DMS 273 (cell line): ENCODE data around the gene OR2H1.
A peak's percentile ranks its signal among the peaks of the same experiment; 100 is the strongest.
"Not testable (repeated sequence)": the region's sequence is repeated elsewhere in the genome, so short reads cannot be mapped to it uniquely, and the experiment has no call there.

ENCODE experiments used
- DNase-seq: peaks from one replicate; lab custom pipeline; 2025; ENCODE audit not compliant: unreplicated experiment; lab: John Stamatoyannopoulos, UW

Gene OR2H1

DNA sequence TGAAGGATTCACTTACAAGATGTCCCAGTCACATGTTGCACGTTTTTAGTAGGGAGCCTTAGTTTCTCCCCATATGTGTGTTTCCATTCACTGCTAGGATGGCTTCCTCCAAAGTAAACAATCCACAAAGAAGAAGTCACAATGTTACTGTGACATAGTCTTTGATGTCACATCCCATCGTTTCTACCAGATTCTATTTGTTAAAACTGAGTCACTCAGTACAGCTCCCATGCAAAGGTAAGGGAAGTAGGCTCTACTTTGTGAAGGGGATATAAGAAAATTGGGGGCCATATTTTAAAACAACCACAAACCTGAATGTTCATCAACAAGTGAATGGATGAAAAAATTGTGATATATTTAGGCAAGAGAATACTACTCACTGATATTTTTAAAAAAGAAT lies at the start of gene OR2H1, which contains the start of gene OR11A1:
Gene OR2H1 (plus strand): TSS at position 185 of the 400 bp plus-strand sequence. CDS start 4,615 bp downstream, outside the sequence.
Gene OR11A1 (minus strand): TSS at position 101 of the 400 bp plus-strand sequence. CDS start 29,430 bp downstream, outside the sequence.
- no peak for DNase-seq

DNA sequence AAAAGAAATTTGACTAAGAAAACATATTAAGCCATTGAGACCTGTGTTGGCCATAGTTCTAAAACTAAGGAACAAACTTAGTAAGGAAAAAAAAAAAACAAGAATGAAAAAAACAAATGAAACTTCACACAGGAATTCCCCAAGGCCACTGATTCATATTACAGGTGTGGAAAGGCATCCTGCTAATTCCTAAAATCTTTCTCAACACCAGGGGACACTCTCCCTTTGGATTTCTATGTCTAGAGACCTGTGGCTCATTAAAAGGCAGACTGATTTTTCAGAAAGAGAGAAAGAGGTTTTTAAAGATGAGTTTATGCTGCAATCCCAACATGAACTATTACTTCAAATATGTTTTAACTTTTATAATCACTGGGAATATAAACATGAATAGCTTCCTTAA lies 42.4 kb upstream of the OR2H1 start, which contains the start of gene OR12D1:
Gene OR12D1 (plus strand): TSS at position 341 of the 400 bp plus-strand sequence.
- peak; percentile 15 for DNase-seq

DNA sequence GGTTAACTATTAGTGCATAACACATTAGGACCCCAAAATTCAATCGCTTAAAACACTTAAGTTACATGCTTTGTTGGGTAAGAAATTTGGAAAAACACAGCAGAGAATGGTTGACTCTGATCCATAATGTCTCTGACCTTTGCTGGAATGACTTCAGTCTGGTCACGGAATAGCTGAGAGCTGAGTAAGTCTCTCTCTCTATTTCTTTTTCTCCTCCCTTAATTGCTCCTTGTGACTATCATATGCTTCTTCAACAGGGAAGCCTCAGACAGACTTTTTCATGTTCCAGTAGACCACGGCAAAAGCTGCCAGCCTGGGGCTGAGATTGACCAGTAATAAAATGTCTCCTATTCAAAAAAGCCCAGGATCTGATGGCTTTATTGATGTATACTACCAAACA lies 37.4 kb upstream of the OR2H1 start:
- no peak for DNase-seq

DNA sequence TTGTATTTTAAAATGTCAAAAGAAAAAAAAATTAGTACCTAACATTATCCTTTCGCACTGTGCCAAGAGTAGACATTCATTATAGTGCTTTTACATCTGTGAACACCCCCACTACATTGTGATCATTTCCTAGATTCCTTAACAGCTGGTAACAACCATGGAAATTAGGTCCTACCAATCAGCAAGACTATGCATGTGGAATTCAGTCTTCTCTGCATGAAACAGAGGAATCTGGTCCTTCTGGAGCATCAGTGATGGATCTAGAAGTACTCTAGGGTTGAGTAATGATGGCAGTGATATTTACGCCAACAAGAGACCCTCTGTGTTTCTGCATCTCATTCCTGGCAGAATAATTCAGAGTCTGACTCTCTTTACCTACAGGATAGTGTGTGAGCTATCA lies 32.8 kb upstream of the OR2H1 start:
- DNase-seq, result no peak

DNA sequence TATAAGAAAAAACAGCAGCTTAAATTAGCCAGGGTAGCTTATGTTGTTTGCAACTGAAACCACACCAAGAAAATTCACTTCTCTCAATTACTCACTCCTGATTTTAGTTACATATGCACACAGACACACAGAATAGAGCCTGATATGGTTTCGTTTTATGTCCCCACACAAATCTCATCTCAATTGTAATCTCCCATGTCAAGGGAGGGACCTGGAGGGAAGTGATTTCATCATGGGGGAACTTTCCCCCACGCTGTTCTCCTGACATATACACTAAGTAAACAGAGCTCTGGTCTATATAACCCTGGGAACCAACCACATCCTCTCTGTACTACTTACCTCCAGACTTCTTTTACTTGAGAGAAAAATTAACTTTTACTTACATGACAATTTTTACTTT lies 32.4 kb upstream of the OR2H1 start:
- DNase-seq, result no peak

DNA sequence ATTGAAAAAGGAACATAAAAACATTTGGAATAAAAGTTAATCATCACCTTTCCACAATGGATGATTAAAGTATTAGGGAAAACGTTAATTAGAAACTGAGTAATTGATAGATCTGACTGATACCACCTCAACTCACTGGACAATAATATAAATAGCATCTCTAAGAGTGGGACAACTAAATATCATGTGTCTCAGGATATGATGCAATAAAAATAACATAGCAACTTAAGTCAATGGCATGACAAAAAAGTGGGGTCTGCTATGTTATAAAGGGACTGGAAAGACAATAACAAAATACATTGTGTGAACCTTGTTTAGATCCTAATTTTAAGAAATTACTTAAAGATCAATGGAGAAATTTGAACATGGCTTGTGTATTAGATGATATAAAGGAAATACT lies 31.9 kb upstream of the OR2H1 start:
- no peak for DNase-seq

DNA sequence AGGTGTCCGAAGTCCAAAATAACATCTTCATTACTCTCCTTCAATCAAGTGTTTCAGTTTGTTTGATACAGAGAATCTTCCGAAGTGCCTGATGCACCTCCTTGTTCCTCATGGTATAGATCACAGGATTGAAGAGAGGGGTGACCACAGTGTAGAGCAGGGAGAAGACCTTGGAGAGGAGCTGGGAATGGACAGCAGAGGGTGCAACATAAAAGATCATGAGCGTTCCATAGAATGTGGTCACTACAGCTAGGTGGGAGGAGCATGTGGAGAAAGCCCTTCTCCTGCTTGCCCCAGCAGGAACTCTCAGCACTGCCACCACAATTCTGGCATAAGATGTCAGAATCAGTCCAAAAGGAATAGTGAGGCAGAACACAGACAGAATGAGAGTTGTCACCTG lies 30.3 kb upstream of the OR2H1 start:
- DNase-seq, result no peak

DNA sequence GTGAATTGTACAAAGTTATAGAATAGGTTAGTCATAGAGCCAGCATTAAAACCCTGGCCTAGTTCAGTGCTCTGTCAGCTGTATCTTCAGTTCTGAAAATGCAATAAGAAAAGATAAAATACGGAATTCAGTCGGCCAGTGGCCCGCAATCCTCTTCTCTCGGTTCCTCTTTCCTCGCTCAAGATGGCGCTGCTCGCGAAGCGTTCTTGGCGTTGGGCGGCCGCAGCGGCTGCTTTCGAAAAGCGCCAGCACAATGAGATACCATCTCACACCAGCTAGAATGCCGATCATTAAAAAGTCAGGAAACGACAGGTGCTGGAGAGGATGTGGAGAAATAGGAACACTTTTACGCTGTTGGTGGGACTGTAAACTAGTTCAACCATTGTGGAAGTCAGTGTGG lies 20.2 kb upstream of the OR2H1 start:
- DNase-seq, result not testable (repeated sequence)

DNA sequence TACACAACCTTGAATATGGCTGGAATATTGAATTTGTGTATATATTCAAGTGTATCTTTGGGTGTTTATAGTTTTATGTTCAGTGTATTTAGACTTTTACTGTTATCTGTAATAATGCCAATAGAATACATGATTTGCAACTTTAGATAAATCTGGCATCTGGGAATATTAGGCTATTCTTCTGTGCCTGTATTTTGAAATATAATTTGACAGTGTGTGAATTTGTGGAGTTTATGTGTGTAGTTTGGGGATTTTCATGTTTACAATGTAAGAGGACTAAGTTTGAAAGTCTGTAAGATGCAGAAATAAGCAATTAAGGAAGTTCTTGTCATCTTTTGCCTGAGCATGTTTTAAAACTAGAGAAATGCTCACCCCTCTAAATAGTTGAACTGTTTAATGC lies 17.9 kb upstream of the OR2H1 start, which contains the start of gene OR10C1:
Gene OR10C1 (plus strand): TSS at position 301 of the 400 bp plus-strand sequence. CDS start 710 bp downstream, outside the sequence.
- no peak for DNase-seq

DNA sequence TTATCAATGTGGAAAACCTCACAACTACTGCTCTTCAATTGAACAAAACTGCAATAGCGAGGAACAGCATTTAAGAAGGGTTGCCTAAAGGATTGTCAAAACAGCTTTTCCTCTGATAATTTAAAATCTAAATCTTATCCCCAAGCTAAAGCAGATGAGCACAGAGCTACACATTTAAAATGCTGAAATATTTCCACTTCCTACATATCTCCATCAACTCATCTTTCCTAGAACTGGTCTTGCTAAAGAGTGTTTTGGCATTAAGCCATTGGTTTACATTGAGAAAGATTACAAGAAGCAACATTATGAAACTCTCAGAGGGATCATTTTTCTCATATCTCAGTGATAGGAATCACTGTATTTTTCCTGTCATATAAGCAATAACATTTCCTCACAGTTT lies 14.2 kb upstream of the OR2H1 start:
- DNase-seq, result no peak

DNA sequence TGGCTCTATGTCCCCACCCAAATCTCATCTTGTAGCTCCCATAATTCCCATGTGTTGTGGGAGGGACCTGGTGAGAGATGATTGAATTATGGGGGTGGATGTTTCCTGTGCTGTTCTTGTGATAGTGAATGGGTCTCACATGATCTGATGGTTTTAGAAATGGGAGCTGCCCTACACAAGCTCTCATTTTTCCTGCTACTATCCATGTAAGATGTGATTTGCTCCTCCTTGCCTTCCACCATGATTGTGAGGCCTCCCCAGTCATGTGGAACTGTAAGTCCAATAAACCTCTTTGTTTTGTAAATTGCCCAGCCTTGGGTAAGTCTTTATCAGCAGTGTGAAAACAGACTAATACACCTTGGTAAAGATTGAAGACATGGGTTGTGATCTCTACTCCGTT lies 12.9 kb upstream of the OR2H1 start:
- DNase-seq, result not testable (repeated sequence)

DNA sequence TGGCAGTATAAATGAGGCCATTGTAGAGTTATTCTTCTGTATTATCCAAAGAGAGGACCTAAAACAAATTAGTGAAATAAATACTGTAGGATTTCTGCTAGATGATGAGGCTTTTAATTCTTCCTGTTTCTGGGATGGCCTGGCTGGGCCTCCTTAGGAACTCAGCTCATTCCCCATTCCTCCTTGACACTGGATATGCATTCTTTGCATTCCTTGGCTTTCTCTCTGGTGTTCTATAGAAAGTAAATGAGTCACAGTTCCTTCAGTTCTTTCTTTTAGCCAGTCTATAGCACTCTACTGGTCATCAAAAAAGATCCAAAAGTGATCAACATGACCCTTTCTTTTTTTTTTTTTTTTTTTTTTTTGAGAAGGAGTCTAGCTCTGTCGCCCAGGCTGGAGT lies 9.3 kb upstream of the OR2H1 start:
- DNase-seq, result no peak

DNA sequence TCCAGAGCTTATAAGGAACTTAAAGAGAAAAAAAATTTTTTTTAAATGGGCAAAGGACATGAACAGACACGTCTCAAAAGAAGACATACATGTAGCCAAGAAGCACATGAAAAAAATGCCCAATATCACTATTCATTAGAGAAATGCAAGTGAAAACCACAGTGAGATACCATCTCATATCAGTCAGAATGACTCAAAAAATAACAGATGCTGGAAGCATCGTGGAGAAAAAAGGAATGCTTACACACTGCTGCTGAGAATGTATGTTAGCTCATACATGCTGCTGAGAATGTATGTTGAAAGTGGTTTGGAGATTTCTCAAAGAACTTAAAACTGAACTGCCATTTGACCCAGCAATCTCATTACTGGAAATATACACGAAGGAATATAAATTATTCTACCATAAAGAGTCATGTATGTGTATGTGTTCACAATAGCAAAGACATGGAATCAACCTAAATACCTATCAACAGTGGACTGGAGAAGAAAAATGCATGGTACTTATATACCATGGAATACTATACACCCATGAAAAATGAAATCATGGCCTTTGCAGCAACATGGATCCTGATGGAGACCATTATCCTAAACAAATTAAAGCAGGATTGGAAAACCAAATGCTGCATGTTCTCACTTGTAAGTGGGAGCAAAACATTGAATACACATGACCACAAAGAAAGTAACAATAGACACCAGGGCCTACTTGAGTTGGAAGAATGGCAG lies 5.3 kb upstream of the OR2H1 start:
- no peak for DNase-seq

DNA sequence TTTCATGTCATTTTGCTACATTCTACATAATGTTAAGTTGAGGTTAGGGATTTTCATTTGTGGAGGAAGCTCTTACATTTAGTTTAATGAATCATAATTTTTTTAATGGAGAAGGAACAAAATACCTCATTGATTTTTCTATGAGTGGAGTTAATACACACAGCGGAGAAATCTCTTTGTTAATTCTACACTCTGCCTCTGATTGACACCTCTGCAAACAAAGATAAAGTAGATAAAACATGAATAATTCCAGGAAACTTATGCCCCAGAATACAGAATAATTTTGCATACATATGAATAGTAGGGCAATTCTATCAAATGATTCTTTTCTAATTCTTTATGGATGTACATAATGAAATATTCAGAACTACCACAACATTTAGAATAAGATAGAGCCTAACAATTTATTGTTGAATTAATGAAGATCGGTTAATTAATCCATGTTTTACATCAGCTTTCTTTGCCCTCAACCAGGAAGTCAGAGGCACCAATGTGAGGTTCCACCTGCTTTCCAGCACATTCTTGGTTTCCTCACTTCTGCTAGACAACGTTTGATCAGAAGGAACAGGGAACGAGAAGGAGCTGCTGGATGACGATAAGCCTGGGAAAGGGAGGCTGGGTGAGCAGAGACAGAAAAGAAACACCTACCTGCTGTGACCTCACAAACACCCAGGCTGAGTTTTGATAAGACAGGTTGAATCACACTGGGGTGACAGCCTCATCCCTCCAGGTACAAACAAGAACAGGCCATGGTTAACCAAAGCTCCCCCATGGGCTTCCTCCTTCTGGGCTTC lies 4.3 kb downstream of the OR2H1 start:
- DNase-seq, result no peak

DNA sequence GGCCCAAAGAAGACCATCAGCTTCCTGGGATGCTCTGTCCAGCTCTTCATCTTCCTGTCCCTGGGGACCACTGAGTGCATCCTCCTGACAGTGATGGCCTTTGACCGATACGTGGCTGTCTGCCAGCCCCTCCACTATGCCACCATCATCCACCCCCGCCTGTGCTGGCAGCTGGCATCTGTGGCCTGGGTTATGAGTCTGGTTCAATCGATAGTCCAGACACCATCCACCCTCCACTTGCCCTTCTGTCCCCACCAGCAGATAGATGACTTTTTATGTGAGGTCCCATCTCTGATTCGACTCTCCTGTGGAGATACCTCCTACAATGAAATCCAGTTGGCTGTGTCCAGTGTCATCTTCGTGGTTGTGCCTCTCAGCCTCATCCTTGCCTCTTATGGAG lies 5.1 kb downstream of the OR2H1 start:
- no peak for DNase-seq

DNA sequence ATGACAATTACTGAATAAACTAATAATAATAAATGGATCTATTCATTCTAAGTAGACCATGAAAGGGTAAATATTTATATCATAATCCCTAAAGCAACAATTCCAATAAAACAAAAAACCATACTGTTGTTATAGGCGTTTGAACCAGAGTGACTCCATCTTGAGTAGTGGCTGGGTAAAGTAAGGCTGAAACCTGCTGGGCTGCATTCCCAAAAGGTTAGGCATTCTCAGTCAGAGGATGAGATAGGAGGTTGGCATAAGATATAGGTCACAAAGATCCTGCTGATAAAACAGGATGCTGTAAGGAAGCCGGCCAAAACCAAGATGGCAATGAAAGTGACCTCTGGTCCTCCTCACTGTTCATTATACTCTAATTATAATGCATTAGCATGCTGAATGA lies 8.3 kb downstream of the OR2H1 start:
- no peak for DNase-seq

DNA sequence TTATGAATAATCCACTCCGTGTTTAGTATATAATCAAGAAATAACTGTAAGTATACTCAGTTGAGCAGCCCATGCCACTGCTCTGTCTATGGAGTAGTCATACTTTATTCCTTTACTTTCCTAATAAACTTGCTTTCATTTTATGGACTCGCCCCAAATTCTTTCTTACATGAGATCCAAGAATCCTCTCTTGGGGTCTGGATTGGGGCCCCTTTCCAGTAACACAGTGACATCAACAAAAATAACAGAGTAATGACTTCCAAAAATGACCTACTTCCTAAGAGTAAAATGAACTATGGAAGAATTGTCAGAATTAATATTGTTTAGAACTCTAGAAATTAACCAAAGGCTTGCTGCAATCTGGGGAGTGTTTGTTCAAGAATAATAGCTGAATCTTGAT lies 8.8 kb downstream of the OR2H1 start:
- no peak for DNase-seq

DNA sequence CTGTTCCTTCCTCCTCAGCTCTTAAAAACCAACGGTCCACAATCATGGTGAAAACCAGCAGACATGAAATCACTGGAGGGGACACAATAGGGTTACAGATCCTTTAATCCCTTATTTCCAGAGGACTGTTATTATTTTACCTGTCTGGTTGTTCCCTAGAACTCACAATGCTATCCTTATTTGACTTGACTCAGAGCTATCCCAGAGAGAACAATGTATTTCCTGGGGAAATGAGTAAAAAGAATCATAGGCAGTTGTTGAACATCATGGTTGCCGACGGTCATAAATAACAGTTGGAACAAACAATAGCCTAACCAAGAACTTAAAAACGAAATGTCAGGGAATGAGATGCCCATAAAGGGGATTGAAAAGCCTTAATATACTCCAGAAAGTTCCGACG lies 9.3 kb downstream of the OR2H1 start:
- DNase-seq, result no peak

DNA sequence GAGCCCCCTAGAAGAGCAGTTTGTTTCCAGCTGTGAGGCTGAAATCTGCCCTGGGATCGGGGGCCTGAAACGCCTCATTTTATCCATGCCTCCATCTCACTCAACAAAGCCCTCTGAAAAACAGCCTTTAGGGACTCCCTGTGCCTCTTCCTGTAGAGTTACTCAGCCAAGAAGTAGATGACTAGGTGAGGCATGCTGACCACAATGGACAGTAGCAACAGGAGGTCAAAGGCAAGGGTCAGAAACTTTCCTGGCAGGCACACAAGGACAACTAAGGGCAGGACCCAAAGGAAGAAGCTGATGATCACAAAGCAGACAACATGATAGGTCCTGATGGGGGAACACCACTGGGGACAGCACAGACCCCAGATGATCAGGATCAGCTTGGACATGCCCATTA lies 18.0 kb downstream of the OR2H1 start:
- no peak for DNase-seq

DNA sequence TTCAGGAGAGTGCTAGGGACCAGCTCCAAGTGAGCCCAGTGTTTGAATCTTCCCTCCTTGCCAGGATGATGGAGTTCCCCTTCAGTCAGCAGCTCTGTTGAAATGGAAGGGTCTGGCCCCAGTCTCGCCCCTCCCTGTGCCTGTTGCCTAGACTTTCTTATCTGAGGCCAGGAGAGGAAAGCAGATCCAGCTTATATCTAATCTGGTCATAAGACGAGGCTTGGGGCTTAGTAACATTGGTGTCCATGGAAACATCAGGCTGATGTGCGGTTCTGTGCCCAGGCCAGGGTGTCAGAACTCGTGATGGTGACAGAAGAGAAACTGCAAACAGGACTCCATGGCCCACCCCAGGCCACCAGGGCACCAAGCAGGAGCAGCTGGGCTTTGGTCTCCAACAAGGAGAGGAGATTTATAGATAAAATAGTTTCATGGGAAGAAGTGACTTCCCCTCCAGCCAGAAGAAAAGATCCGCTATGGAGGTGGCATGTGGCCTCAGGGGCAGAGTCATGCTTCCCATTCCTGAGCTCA lies 21.0 kb downstream of the OR2H1 start:
- no peak for DNase-seq

DNA sequence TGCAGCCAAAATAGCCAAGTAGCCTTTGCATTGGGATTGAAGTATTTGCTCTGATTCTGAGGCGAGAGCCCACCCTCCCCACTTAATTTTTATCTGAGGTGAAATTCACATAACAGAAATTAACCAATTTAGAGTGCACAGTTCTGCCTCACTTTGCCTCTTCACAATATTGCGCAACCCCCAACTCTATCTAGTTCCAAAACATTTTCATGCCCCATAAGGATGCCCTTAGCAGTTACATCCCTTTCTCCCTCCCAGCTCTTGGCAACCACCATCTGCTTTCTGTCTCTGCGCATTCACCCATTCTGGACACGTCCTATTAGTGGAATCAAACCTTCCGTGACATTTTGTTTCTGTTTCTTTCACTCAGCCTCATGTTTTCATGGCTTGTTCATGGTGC lies 21.8 kb downstream of the OR2H1 start:
- no peak for DNase-seq

DNA sequence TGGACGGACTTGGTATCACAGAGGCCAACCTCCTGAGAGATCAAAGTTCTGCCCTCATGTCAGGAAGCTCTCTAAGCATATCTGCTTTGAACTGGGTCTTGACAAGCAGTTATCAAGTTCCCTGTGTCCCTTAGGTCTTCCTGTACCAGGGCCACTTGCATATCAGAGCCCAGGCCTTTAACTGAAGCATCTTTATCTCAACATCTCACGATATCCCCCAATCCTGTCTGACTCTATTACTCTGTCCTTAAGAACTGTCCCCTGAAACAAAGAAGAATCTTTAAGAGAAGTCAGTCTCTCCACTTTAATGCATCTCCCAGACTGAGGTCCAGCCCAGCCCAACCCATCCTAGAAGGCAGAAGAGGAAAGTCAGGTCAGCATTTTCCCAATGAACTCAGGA lies 22.6 kb downstream of the OR2H1 start:
- DNase-seq, result no peak
